Measurements from ENCODE around the gene PHF21A. TPM values are rescaled to one million over a fixed set of nuclear protein-coding genes. Genes with fewer than 3 reads are reported as not detected.
A peak's percentile ranks its signal among the peaks of the same experiment; 100 is the strongest.

Gene PHF21A
- total and polyA plus RNA-seq, 4 donors, result 3.6 to 8.5 (median 6.2) TPM

GRCh38 chr11:45884596-45885185 is 236.6 kb downstream of the PHF21A start:
- Histone ChIP-seq H3K9me3 (ENCODE audit: control insufficient read depth in 4 of 4, low read length in 3 of 4) (no peaks in the 10 kb centered on the region), H3K9ac (ENCODE audit: low read depth in 1 of 2, low read length in 2 of 2) (no peak overlapping the region), H3K27ac (ENCODE audit: low read depth in 1 of 2, low read length in 2 of 2) (no peak overlapping the region), H3K4me1 (ENCODE audit: control insufficient read depth in 4 of 4, insufficient read depth in 4 of 4, low read length in 3 of 4) (peaks cover 0 to 4% (median 4%) of the 10 kb centered on the region in 4 donors), H3K36me3 (ENCODE audit: control insufficient read depth in 4 of 4, insufficient read depth in 3 of 4, low read depth in 1 of 4, low read length in 3 of 4) (peaks cover 12 to 34% (median 29%) of the 10 kb centered on the region in 4 donors), H3K4me3 (ENCODE audit: low read depth in 1 of 3, low read length in 3 of 3) (peak overlapping the region in 1 of 3 donors; percentile 69), H3K27me3 (ENCODE audit: control insufficient read depth in 4 of 4, insufficient read depth in 4 of 4, low read length in 3 of 4) (no peaks in the 10 kb centered on the region)
- WGBS, result 88% methylated on average over 10 of the region's 10 CpGs
- TF ChIP-seq MAX (IDR thresholded peaks at IDR 0.05), result no peak
- no peak for DNase-seq (ENCODE audit: low spot score)

Other genes with a start within 250 kb of the PHF21A start
- 1 to 10 TPM in 1 of 2 donors, under 1 TPM in 1; 0.89 to 1.8 TPM for gene MAPK8IP1, start 235.8 kb downstream of the PHF21A start, total RNA-seq
- 1 to 10 TPM in 1 of 2 donors, under 1 TPM in 1; 0.78 to 2.7 TPM for gene MAPK8IP1, start 235.8 kb downstream of the PHF21A start, polyA plus RNA-seq
- 1 to 10 TPM in 1 of 2 donors, under 1 TPM in 1; 0.75 to 2.1 TPM for gene FREY1, start 214.2 kb downstream of the PHF21A start, total RNA-seq
- under 1 TPM in 1 of 2 donors, not detected in 1; 0.18 TPM for gene FREY1, start 214.2 kb downstream of the PHF21A start, polyA plus RNA-seq
- gene PEX16, start 203.6 kb downstream of the PHF21A start, total RNA-seq, result 10 to 100 TPM; 18.8 to 26.1 TPM
- gene PEX16, start 203.6 kb downstream of the PHF21A start, polyA plus RNA-seq, result 10 to 100 TPM; 33.5 to 41.2 TPM
- 1 to 10 TPM; 1.3 to 1.9 TPM for gene LARGE2, start 198.8 kb downstream of the PHF21A start, total RNA-seq
- 1 to 10 TPM; 1.3 to 1.7 TPM for gene LARGE2, start 198.8 kb downstream of the PHF21A start, polyA plus RNA-seq
- 1 to 10 TPM in 1 of 2 donors, under 1 TPM in 1; 0.17 to 1.3 TPM for gene CREB3L1, start 156.2 kb upstream of the PHF21A start, total RNA-seq
- gene CREB3L1, start 156.2 kb upstream of the PHF21A start, polyA plus RNA-seq, result under 1 TPM; 0.14 to 0.50 TPM
- gene DGKZ, start 226.0 kb upstream of the PHF21A start, total RNA-seq, result 10 to 100 TPM; 15.5 to 24.3 TPM
- gene DGKZ, start 226.0 kb upstream of the PHF21A start, polyA plus RNA-seq, result 10 to 100 TPM in 1 of 2 donors, 1 to 10 TPM in 1; 4.6 to 13.3 TPM